SU-DHL-6 (cell line): ENCODE measurements around the gene CACNA1B.

Source experiments
- CTCF ChIP-seq: fragments of 200-600 bp; sonication (generic); IDR thresholded peaks from one replicate; pipeline ENCODE4 v1.5.1; 2017; ENCODE audit warnings: antibody characterized with exemption, mild to moderate bottlenecking, low read length, moderate library complexity; ENCODE audit not compliant: insufficient read depth, poor library complexity, severe bottlenecking
- EZH2phosphoT487 ChIP-seq: fragments of 200-600 bp; sonication (generic), shearing (Covaris generic); conservative IDR thresholded peaks from 2 replicates; pipeline ENCODE4 v1.6.1; 2018; ENCODE audit warnings: mild to moderate bottlenecking, antibody characterized with exemption, low read length, moderate library complexity, mixed read lengths

DNA sequence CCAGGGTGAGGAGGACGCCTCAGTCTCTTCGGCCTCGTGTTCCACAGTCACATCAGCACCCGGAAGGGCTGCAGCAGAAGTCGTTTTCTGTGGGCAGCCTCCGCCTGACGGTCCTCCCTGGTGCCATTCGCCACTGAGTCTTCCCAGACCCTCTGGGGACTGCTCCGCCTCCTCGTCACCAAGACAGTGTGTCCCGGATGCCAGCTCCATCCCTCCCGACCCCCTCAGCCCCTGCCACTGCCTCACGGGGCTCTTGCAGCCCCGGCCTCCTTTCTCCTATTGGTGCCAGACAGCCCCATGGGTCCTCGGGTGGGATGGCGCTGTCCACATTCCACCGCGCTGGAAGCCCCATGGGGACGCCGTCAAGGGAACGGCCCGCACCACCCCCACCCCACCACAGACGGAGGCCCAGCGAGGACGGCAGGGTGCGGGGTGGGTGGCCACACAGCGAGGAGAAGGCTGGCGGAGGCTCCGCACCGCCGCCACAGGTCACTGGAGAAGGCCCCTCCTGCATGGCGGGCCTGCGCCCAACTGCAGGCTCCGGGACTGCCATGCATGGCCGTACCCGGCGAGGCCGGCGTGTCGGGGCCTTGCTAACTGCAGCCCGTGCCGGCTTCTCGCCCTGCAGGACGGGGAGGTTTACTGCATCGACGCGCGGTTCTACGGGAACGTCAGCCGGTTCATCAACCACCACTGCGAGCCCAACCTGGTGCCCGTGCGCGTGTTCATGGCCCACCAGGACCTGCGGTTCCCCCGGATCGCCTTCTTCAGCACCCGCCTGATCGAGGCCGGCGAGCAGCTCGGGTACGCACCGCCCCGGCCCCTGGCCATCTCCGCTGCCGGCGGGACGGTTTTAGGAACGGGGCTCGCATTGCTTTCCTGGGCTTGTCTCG lies 43.6 kb upstream of the CACNA1B start:
- TF ChIP-seq CTCF = no peak
- no peak for TF ChIP-seq EZH2phosphoT487
